ENCODE measurements around the gene KCTD21. TPM values are rescaled to one million over a fixed set of nuclear protein-coding genes. Genes with fewer than 3 reads are reported as not detected.

Gene KCTD21
- total and polyA plus RNA-seq, 4 donors: 4.8 to 16.1 (median 10.8) TPM

DNA sequence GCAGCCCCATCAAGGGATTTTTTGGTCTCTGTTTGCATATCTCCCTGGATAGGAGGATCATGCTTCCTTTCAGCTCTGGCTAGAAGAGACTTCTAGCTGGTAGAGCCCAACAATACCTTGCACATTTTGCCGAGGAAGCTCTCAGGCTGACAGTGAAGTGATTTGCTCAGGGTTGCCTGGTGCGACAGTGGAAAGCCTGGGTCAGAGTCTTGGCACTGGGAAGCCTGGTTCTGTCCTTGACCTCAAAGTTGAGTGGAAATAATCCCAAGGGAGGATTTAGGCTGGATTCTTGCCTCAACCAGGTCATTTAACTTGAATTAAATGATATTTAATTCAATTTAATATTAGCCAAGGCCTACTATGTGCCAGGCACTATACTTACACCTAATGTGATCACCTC lies 24.6 kb downstream of the KCTD21 start:
- Histone ChIP-seq H3K27ac (ENCODE audit: low read depth in 1 of 2, low read length in 2 of 2) (peak overlapping the region in 1 of 2 donors; percentile 59), H3K4me1 (ENCODE audit: control insufficient read depth in 1 of 2, insufficient read depth in 2 of 2, low read length in 2 of 2) (peaks cover 4 to 10% of the 10 kb centered on the region in 2 donors), H3K36me3 (ENCODE audit: control insufficient read depth in 1 of 2, insufficient read depth in 2 of 2, low read length in 1 of 2) (no peaks in the 10 kb centered on the region), H3K4me3 (ENCODE audit: low read length in 2 of 2) (no peak overlapping the region), H3K9me3 (ENCODE audit: control insufficient read depth, low read length) (no peaks in the 10 kb centered on the region), H3K27me3 (ENCODE audit: control insufficient read depth in 1 of 2, insufficient read depth in 2 of 2, low read length in 1 of 2) (no peaks in the 10 kb centered on the region)
- WGBS, 2 donors: 8 to 11% methylated on average over 2 of the region's 2 CpGs
- DNase-seq (no peak), ATAC-seq (ENCODE audit: low FRiP score) (no peak)
- intact Hi-C loops (cut with DNase I): no loop called here

DNA sequence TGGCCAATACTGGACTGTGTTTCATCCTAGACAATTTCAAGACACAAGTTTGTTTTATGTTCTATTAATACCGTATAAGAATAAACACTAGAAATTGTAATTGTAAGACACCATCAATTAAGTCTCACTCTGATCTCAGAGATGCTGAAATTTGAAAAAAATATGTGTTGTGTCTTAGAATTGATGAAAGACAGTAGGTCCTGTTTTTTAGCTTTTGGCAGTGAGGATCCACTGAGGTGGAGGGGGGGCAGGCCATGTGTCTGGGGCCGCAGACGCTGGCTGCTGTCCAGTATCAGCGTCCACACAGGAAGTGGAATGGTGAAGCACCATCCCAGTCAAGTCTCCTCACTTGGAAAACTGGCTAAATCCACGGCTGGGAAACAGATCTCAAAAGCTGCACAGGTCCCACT lies 26.5 kb downstream of the KCTD21 start:
- DNase-seq: peak in 1 of 2 donors; percentile 76
- H3K4me3 ChIP-seq (ENCODE audit: low read length in 2 of 2): no peak overlapping the region
- intact Hi-C loops (cut with DNase I): no loop called here
- no peaks in the 10 kb centered on the region for H3K27me3 ChIP-seq (ENCODE audit: control insufficient read depth in 1 of 2, insufficient read depth in 2 of 2, low read length in 1 of 2)
- H3K9me3 ChIP-seq (ENCODE audit: control insufficient read depth, low read length): no peaks in the 10 kb centered on the region
- H3K4me1 ChIP-seq (ENCODE audit: control insufficient read depth in 1 of 2, insufficient read depth in 2 of 2, low read length in 2 of 2): peaks cover 4 to 5% of the 10 kb centered on the region in 2 donors
- no peak for ATAC-seq (ENCODE audit: low FRiP score)
- WGBS, 2 donors: 4 to 8% methylated on average over 5 of the region's 5 CpGs
- H3K36me3 ChIP-seq (ENCODE audit: control insufficient read depth in 1 of 2, insufficient read depth in 2 of 2, low read length in 1 of 2): no peaks in the 10 kb centered on the region
- H3K27ac ChIP-seq (ENCODE audit: low read depth in 1 of 2, low read length in 2 of 2): peak overlapping the region in 1 of 2 donors; percentile 45

DNA sequence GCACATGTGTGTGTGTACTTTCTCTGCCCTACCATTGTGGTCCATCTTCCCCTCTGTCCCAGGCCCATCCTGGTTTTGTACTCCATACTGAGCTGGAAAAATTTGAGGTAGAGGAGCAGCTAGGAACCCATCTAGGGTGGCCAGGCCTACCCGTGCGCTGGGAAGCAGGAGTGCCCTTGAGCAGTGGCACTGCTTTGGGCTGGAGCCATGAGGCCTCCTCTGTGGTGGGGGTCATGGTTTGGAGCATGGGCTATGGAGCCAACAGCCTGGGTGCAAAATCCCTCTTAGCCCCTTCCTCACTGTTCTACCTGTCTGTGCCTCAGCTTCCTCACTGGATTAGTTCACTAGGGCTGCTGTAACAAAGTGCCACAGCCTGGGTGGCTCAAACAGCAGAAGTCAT lies 27.1 kb downstream of the KCTD21 start:
- Histone ChIP-seq H3K4me1 (ENCODE audit: control insufficient read depth in 1 of 2, insufficient read depth in 2 of 2, low read length in 2 of 2) (peaks cover 4 to 5% of the 10 kb centered on the region in 2 donors), H3K4me3 (ENCODE audit: low read length in 2 of 2) (no peak overlapping the region), H3K27ac (ENCODE audit: low read depth in 1 of 2, low read length in 2 of 2) (peak overlapping the region in 1 of 2 donors; percentile 45), H3K36me3 (ENCODE audit: control insufficient read depth in 1 of 2, insufficient read depth in 2 of 2, low read length in 1 of 2) (no peaks in the 10 kb centered on the region), H3K27me3 (ENCODE audit: control insufficient read depth in 1 of 2, insufficient read depth in 2 of 2, low read length in 1 of 2) (no peaks in the 10 kb centered on the region), H3K9me3 (ENCODE audit: control insufficient read depth, low read length) (no peaks in the 10 kb centered on the region)
- no peak for DNase-seq
- intact Hi-C loops (cut with DNase I): no loop called here
- WGBS, 2 donors: 85 to 86% methylated on average over 2 of the region's 2 CpGs
- ATAC-seq (ENCODE audit: low FRiP score): no peak

DNA sequence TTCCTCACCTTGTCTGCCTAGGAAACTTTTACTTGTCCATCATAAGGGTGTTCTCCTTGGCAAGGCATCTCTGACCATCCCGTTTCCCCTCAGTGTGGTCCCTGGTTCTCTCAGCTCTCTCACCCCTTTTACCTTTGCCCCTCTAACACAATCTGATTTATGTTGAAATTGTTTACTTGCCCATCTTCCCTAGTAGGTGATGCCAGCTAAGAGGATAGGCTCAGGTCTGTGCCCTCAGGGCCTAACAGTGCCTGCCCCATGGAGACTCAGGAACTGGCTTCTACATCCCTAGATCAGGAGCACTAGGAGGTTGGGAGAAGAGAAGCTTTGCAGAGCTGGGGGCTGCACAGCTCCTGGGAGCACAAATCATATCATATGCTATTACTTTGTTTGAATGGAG lies 27.9 kb downstream of the KCTD21 start:
- 96 to 99% methylated on average over 1 of the region's 1 CpG for WGBS, 2 donors
- intact Hi-C loops (cut with DNase I): no loop called here
- ATAC-seq (ENCODE audit: low FRiP score) (no peak), DNase-seq (no peak)
- Histone ChIP-seq H3K4me3 (ENCODE audit: low read length in 2 of 2) (no peak overlapping the region), H3K27ac (ENCODE audit: low read depth in 1 of 2, low read length in 2 of 2) (peak overlapping the region in 1 of 2 donors; percentile 48), H3K4me1 (ENCODE audit: control insufficient read depth in 1 of 2, insufficient read depth in 2 of 2, low read length in 2 of 2) (peaks cover 4 to 5% of the 10 kb centered on the region in 2 donors), H3K27me3 (ENCODE audit: control insufficient read depth in 1 of 2, insufficient read depth in 2 of 2, low read length in 1 of 2) (no peaks in the 10 kb centered on the region), H3K9me3 (ENCODE audit: control insufficient read depth, low read length) (no peaks in the 10 kb centered on the region), H3K36me3 (ENCODE audit: control insufficient read depth in 1 of 2, insufficient read depth in 2 of 2, low read length in 1 of 2) (no peaks in the 10 kb centered on the region)

DNA sequence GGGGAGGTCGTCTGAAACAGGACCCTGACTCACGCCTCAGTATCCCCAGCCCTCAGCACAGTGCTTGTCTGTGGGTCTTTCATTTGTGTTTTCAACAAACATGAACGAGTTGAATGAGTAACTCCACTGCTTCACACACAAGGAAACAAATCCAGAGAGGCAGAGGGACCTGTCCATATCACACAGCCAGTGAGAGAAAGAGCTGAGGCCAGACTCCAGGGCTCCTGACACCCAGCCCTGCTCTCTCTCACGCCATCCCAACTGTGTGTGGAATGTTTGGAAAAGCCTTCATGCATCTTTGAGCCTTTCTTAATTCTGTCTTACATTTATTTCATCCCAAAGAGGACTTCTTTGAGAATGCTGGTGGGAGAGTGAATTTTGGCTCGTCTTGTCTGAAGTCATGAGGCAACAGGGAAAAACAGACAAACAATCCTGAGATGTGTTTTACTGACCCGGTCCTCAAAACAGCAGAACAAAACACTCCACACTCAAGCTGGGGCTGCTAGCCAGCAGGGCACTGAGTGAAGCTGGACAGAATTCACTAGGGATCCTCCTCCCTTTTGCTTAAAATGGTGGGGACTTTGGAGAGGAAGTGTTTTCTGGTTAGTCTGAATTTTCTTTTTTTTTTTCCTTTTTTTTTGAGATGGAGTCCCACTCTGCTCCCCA lies 29.3 kb downstream of the KCTD21 start:
- DNase-seq (no peak), ATAC-seq (ENCODE audit: low FRiP score) (peak; percentile 55)
- Histone ChIP-seq H3K36me3 (ENCODE audit: control insufficient read depth in 1 of 2, insufficient read depth in 2 of 2, low read length in 1 of 2) (no peaks in the 10 kb centered on the region), H3K27me3 (ENCODE audit: control insufficient read depth in 1 of 2, insufficient read depth in 2 of 2, low read length in 1 of 2) (no peaks in the 10 kb centered on the region), H3K27ac (ENCODE audit: low read depth in 1 of 2, low read length in 2 of 2) (peak overlapping the region; percentile 61 to 63), H3K4me1 (ENCODE audit: control insufficient read depth in 1 of 2, insufficient read depth in 2 of 2, low read length in 2 of 2) (peaks cover 2 to 4% of the 10 kb centered on the region in 2 donors), H3K9me3 (ENCODE audit: control insufficient read depth, low read length) (no peaks in the 10 kb centered on the region), H3K4me3 (ENCODE audit: low read length in 2 of 2) (no peak overlapping the region)
- 16 to 23% methylated on average over 6 of the region's 6 CpGs for WGBS, 2 donors
- intact Hi-C loops (cut with DNase I): no loop called here

GRCh38 chr11:78156127-78156844 lies 32.1 kb downstream of the KCTD21 start:
- H3K27me3 ChIP-seq (ENCODE audit: control insufficient read depth in 1 of 2, insufficient read depth in 2 of 2, low read length in 1 of 2): no peaks in the 10 kb centered on the region

DNA sequence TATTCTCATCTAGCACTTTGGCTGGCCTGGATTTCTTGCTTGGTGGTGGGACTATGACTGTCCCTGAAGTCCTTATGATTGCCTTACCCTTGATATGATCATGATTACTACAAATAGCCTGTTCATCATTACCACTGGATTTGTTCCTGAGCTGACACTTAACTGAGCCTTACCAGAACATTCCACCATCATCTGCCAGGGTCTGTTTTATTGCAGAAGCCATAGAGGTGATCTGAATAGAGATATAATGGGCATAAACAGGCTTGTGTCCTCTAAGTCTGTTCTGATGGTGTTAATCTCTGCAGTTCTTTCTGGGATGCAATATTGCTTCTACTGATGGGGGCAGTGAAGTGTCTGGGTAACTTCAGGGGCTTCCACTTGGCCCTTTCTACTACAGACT lies 36.6 kb downstream of the KCTD21 start:
- Histone ChIP-seq H3K36me3 (ENCODE audit: control insufficient read depth in 1 of 2, insufficient read depth in 2 of 2, low read length in 1 of 2) (no peaks in the 10 kb centered on the region), H3K27ac (ENCODE audit: low read depth in 1 of 2, low read length in 2 of 2) (no peak overlapping the region), H3K27me3 (ENCODE audit: control insufficient read depth in 1 of 2, insufficient read depth in 2 of 2, low read length in 1 of 2) (no peaks in the 10 kb centered on the region), H3K4me3 (ENCODE audit: low read length in 2 of 2) (no peak overlapping the region), H3K9me3 (ENCODE audit: control insufficient read depth, low read length) (no peaks in the 10 kb centered on the region), H3K4me1 (ENCODE audit: control insufficient read depth in 1 of 2, insufficient read depth in 2 of 2, low read length in 2 of 2) (no peaks in the 10 kb centered on the region)
- no peak for ATAC-seq (ENCODE audit: low FRiP score)
- DNase-seq: no peak
- intact Hi-C loops (cut with DNase I): loop anchor here in 1 of 2 donors (5.0 kb wide), 2 partner anchors 35 to 410 kb away; partner anchors contain the start of genes KCTD21 and USP35

More at GRCh38 chr11:78156127-78156844, 32.1 kb downstream of the KCTD21 start:
- DNase-seq (peak in 1 of 2 donors; percentile 33), ATAC-seq (ENCODE audit: low FRiP score) (no peak)
- 37 to 40% methylated on average over 6 of the region's 6 CpGs for WGBS, 2 donors
- Histone ChIP-seq H3K9me3 (ENCODE audit: control insufficient read depth, low read length) (no peaks in the 10 kb centered on the region), H3K4me3 (ENCODE audit: low read length in 2 of 2) (no peak overlapping the region), H3K27ac (ENCODE audit: low read depth in 1 of 2, low read length in 2 of 2) (no peak overlapping the region), H3K36me3 (ENCODE audit: control insufficient read depth in 1 of 2, insufficient read depth in 2 of 2, low read length in 1 of 2) (no peaks in the 10 kb centered on the region), H3K4me1 (ENCODE audit: control insufficient read depth in 1 of 2, insufficient read depth in 2 of 2, low read length in 2 of 2) (no peaks in the 10 kb centered on the region)
- intact Hi-C loops (cut with DNase I): no loop called here

DNA sequence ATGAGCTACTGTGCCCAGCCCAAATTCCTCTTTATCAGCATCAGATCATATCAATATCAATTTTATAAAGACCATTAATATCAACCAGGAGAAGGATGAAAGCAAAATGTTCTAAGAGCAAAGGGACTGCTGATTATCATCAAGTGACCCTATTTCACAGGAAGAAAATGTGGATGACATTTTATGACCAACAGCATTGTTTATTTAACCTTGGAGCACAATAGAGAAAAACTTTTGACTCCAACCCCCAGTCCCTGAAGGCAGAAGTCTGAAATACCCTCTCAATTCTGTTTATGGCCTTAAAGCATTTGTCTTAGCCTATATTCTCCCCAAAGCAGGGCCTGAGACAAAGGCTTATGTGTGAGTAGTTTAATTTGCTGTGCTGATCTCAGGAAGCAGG lies 37.7 kb downstream of the KCTD21 start:
- Histone ChIP-seq H3K4me1 (ENCODE audit: control insufficient read depth in 1 of 2, insufficient read depth in 2 of 2, low read length in 2 of 2) (no peaks in the 10 kb centered on the region), H3K4me3 (ENCODE audit: low read length in 2 of 2) (no peak overlapping the region), H3K36me3 (ENCODE audit: control insufficient read depth in 1 of 2, insufficient read depth in 2 of 2, low read length in 1 of 2) (no peaks in the 10 kb centered on the region), H3K9me3 (ENCODE audit: control insufficient read depth, low read length) (no peaks in the 10 kb centered on the region), H3K27ac (ENCODE audit: low read depth in 1 of 2, low read length in 2 of 2) (no peak overlapping the region), H3K27me3 (ENCODE audit: control insufficient read depth in 1 of 2, insufficient read depth in 2 of 2, low read length in 1 of 2) (no peaks in the 10 kb centered on the region)
- ATAC-seq (ENCODE audit: low FRiP score) (no peak), DNase-seq (no peak)
- intact Hi-C loops (cut with DNase I): loop anchor here in 1 of 2 donors (5.0 kb wide), 2 partner anchors 37 to 412 kb away; partner anchors contain the start of genes KCTD21 and USP35

DNA sequence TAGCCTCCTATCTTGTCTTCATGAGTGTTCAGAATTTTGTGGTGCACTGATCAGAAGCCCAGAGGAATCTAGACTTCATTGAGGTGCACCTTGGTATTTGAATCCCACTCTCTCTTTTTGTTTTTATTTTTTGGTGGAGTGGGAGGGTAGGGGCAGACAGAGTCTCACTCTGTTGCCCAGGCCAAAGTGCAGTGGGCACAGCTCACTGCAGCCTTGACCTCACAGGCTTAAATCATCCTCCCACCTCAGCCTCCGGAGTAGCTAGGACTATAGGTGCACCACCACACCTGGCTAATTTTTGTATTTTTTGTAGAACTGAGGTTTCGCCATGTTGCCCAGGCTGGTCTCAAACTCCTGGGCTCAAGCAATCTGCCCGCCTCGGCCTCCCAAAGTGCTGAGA lies 38.1 kb downstream of the KCTD21 start:
- Histone ChIP-seq H3K9me3 (ENCODE audit: control insufficient read depth, low read length) (no peaks in the 10 kb centered on the region), H3K4me1 (ENCODE audit: control insufficient read depth in 1 of 2, insufficient read depth in 2 of 2, low read length in 2 of 2) (no peaks in the 10 kb centered on the region), H3K27me3 (ENCODE audit: control insufficient read depth in 1 of 2, insufficient read depth in 2 of 2, low read length in 1 of 2) (no peaks in the 10 kb centered on the region), H3K27ac (ENCODE audit: low read depth in 1 of 2, low read length in 2 of 2) (no peak overlapping the region), H3K36me3 (ENCODE audit: control insufficient read depth in 1 of 2, insufficient read depth in 2 of 2, low read length in 1 of 2) (no peaks in the 10 kb centered on the region), H3K4me3 (ENCODE audit: low read length in 2 of 2) (no peak overlapping the region)
- DNase-seq: no peak
- WGBS, 2 donors: 96% methylated on average over 4 of the region's 4 CpGs
- intact Hi-C loops (cut with DNase I): loop anchor here in 1 of 2 donors (5.0 kb wide), 2 partner anchors 37 to 412 kb away; partner anchors contain the start of genes KCTD21 and USP35
- ATAC-seq (ENCODE audit: low FRiP score): no peak

Measured in aorta (tissue), 5 donors.